Endothelial cell (in vitro differentiated cells): ENCODE measurements around the gene KIF6. TPM values are rescaled to one million over a fixed set of nuclear protein-coding genes. Genes with fewer than 3 reads are reported as not detected.

Experiments
- DNase-seq: peaks from one replicate; pipeline ENCODE4 v3.0.0; 2021; ENCODE audit warnings: low spot score
- H3K27ac Mint-ChIP-seq: one replicate; pipeline ENCODE4 v1.8.0; 2021; ENCODE audit warnings: mixed read lengths, inconsistent platforms; ENCODE audit not compliant: unreplicated experiment
- H3K27me3 Mint-ChIP-seq: one replicate; pipeline ENCODE4 v1.8.0; 2021; ENCODE audit warnings: mild to moderate bottlenecking, moderate library complexity, mixed read lengths, inconsistent platforms; ENCODE audit not compliant: unreplicated experiment
- H3K36me3 Mint-ChIP-seq: one replicate; pipeline ENCODE4 v1.8.0; 2021; ENCODE audit warnings: mild to moderate bottlenecking, low read depth, mixed read lengths, inconsistent platforms; ENCODE audit not compliant: unreplicated experiment
- H3K4me1 Mint-ChIP-seq: one replicate; pipeline ENCODE4 v1.8.0; 2021; ENCODE audit warnings: mild to moderate bottlenecking, mixed read lengths, inconsistent platforms; ENCODE audit not compliant: unreplicated experiment
- H3K4me3 Mint-ChIP-seq: one replicate; pipeline ENCODE4 v1.8.0; 2021; ENCODE audit warnings: mild to moderate bottlenecking, mixed read lengths, inconsistent platforms; ENCODE audit not compliant: unreplicated experiment
- H3K9me3 Mint-ChIP-seq: one replicate; pipeline ENCODE4 v1.8.0; 2021; ENCODE audit warnings: mixed read lengths, inconsistent platforms; ENCODE audit not compliant: unreplicated experiment
- CTCF ChIP-seq: fragments of 200-600 bp; sonication (generic); IDR thresholded peaks from one replicate; pipeline ENCODE4 v1.5.0; 2021; ENCODE audit warnings: antibody characterized with exemption; ENCODE audit not compliant: unreplicated experiment
- total RNA-seq: library from RNA; stranded (reverse); fragmentation: NEBNext Ultra II Directional; extraction: Animal tissue kit (Norgen Biotek cat#: 25700); gene quantifications from one replicate; pipeline ENCODE4 v1.2.1, GENCODE V29; 2021; ENCODE audit not compliant: unreplicated experiment

KIF6 gene
- total RNA-seq, 1 donor from 2014 or later: 0.46 TPM

GRCh38 chr6:39444479-39445019 lies 280.7 kb downstream of the KIF6 start:
- no peak overlapping the region for H3K4me3 Mint-ChIP-seq
- TF ChIP-seq CTCF: no peak
- H3K9me3 Mint-ChIP-seq: no peaks in the 10 kb centered on the region
- H3K4me1 Mint-ChIP-seq: no peaks in the 10 kb centered on the region
- no peaks in the 10 kb centered on the region for H3K36me3 Mint-ChIP-seq
- no peak for DNase-seq
- peaks cover 2% of the 10 kb centered on the region for H3K27me3 Mint-ChIP-seq
- no peak overlapping the region for H3K27ac Mint-ChIP-seq

- Mint-ChIP-seq H3K27me3 (no peaks in the 10 kb centered on the region), H3K4me3 (no peak overlapping the region), H3K4me1 (no peaks in the 10 kb centered on the region), H3K27ac (no peak overlapping the region), H3K9me3 (no peaks in the 10 kb centered on the region), H3K36me3 (no peaks in the 10 kb centered on the region)
- DNase-seq: no peak
- TF ChIP-seq CTCF: no peak
These were observed 283.2 kb downstream of the KIF6 start for GRCh38 chr6:39441986-39442385.

- H3K9me3 Mint-ChIP-seq: no peaks in the 10 kb centered on the region
- no peak for TF ChIP-seq CTCF
- no peak overlapping the region for H3K27ac Mint-ChIP-seq
- no peaks in the 10 kb centered on the region for H3K36me3 Mint-ChIP-seq
- H3K27me3 Mint-ChIP-seq: no peaks in the 10 kb centered on the region
- no peak overlapping the region for H3K4me3 Mint-ChIP-seq
- no peak for DNase-seq
- no peaks in the 10 kb centered on the region for H3K4me1 Mint-ChIP-seq
These were observed 283.9 kb downstream of the KIF6 start for GRCh38 chr6:39441301-39441700.

- H3K9me3 Mint-ChIP-seq: no peaks in the 10 kb centered on the region
- no peak for DNase-seq
- H3K36me3 Mint-ChIP-seq: no peaks in the 10 kb centered on the region
- no peak overlapping the region for H3K4me3 Mint-ChIP-seq
- peaks cover 1% of the 10 kb centered on the region for H3K27me3 Mint-ChIP-seq
- H3K4me1 Mint-ChIP-seq: no peaks in the 10 kb centered on the region
- no peak for TF ChIP-seq CTCF
- no peak overlapping the region for H3K27ac Mint-ChIP-seq
These were observed 285.2 kb downstream of the KIF6 start for GRCh38 chr6:39440039-39440426.

- H3K4me1 Mint-ChIP-seq: no peaks in the 10 kb centered on the region
- TF ChIP-seq CTCF: no peak
- no peaks in the 10 kb centered on the region for H3K36me3 Mint-ChIP-seq
- H3K9me3 Mint-ChIP-seq: no peaks in the 10 kb centered on the region
- H3K27me3 Mint-ChIP-seq: peaks cover 1% of the 10 kb centered on the region
- H3K4me3 Mint-ChIP-seq: no peak overlapping the region
- DNase-seq: no peak
- no peak overlapping the region for H3K27ac Mint-ChIP-seq
These were observed 285.7 kb downstream of the KIF6 start for GRCh38 chr6:39439342-39440038.
